Stimulated activated CD4-positive, alpha-beta T cell treated with anti-CD3 and anti-CD28 coated beads, Interleukin-1b, Interleukin-23, amount 100 ng/mL, for 48 hours (primary cell): ENCODE data around the gene DIPK1B.

Experiments
- DNase-seq: peaks from one replicate; pipeline ENCODE4 v3.0.0-alpha.2; 2020

DIPK1B gene

GRCh38 chr9:136673088-136673974 is 39.0 kb upstream of the DIPK1B start:
- DNase-seq, result no peak

GRCh38 chr9:136673975-136674785 is 38.2 kb upstream of the DIPK1B start:
- DNase-seq, result no peak

- DNase-seq, result no peak
Observed at GRCh38 chr9:136674786-136675349, 37.5 kb upstream of the DIPK1B start.

- DNase-seq, result no peak
Observed at GRCh38 chr9:136675477-136676296, 36.7 kb upstream of the DIPK1B start.

GRCh38 chr9:136676297-136676794 is 36.0 kb upstream of the DIPK1B start:
- no peak for DNase-seq

- no peak for DNase-seq
Observed at GRCh38 chr9:136676920-136677686, 35.3 kb upstream of the DIPK1B start.

GRCh38 chr9:136678034-136678433 is 34.3 kb upstream of the DIPK1B start:
- DNase-seq, result no peak

- DNase-seq, result no peak
Observed at GRCh38 chr9:136678624-136679023, 33.7 kb upstream of the DIPK1B start.

GRCh38 chr9:136679431-136679941 is 32.9 kb upstream of the DIPK1B start:
- no peak for DNase-seq

GRCh38 chr9:136681029-136681428 is 31.3 kb upstream of the DIPK1B start:
- no peak for DNase-seq

- no peak for DNase-seq
Observed at GRCh38 chr9:136681945-136682699, 30.2 kb upstream of the DIPK1B start.

GRCh38 chr9:136682710-136683109 is 29.7 kb upstream of the DIPK1B start:
- DNase-seq, result no peak

GRCh38 chr9:136683173-136683745 is 29.1 kb upstream of the DIPK1B start:
- DNase-seq, result no peak

GRCh38 chr9:136683755-136684154 is 28.6 kb upstream of the DIPK1B start:
- no peak for DNase-seq

- no peak for DNase-seq
Observed at GRCh38 chr9:136684339-136684738, 28.0 kb upstream of the DIPK1B start.

- no peak for DNase-seq
Observed at GRCh38 chr9:136684799-136685198, 27.6 kb upstream of the DIPK1B start.

- DNase-seq, result no peak
Observed at GRCh38 chr9:136685216-136685615, 27.2 kb upstream of the DIPK1B start.

GRCh38 chr9:136685790-136686533 is 26.4 kb upstream of the DIPK1B start:
- DNase-seq, result no peak

GRCh38 chr9:136686534-136686793 is 25.9 kb upstream of the DIPK1B start:
- DNase-seq, result no peak
